Calu3 (cell line): ENCODE data around the gene ZRSR2. TPM values are rescaled to one million over a fixed set of nuclear protein-coding genes. Genes with fewer than 3 reads are reported as not detected.

Experiments used
- BruUV-seq: library from RNA; stranded (reverse); fragments of 400-500 nt; replicated peaks from 2 replicates; lab custom pipeline; 2021; lab: Mats Ljungman, UMichigan
- CTCF ChIA-PET: fragments of 300-600 bp; sonication (Branson Sonifier 250); formaldehyde crosslinking; loops from one replicate; lab custom pipeline; 2022; ENCODE audit warnings: antibody characterized with exemption; lab: Charles Lee
- DNase-seq: peaks from one replicate; pipeline ENCODE4 v3.0.0; 2022
- H3K27ac Mint-ChIP-seq: one replicate; pipeline ENCODE4 v1.8.0; 2022; ENCODE audit warnings: mixed read lengths; ENCODE audit not compliant: unreplicated experiment
- H3K27me3 Mint-ChIP-seq: one replicate; pipeline ENCODE4 v1.8.0; 2022; ENCODE audit warnings: mixed read lengths; ENCODE audit not compliant: unreplicated experiment
- H3K36me3 Mint-ChIP-seq: one replicate; pipeline ENCODE4 v1.8.0; 2022; ENCODE audit warnings: mild to moderate bottlenecking, moderate library complexity, mixed read lengths; ENCODE audit not compliant: insufficient read depth, unreplicated experiment
- H3K4me1 Mint-ChIP-seq: one replicate; pipeline ENCODE4 v1.8.0; 2022; ENCODE audit warnings: mild to moderate bottlenecking, low read depth, mixed read lengths; ENCODE audit not compliant: unreplicated experiment
- H3K4me3 Mint-ChIP-seq: one replicate; pipeline ENCODE4 v1.8.0; 2022; ENCODE audit warnings: mild to moderate bottlenecking, low read depth, moderate library complexity, mixed read lengths; ENCODE audit not compliant: unreplicated experiment
- H3K9me3 Mint-ChIP-seq: one replicate; pipeline ENCODE4 v1.8.0; 2022; ENCODE audit warnings: low read depth, mixed read lengths; ENCODE audit not compliant: unreplicated experiment
- CTCF ChIP-seq: fragments of 200-600 bp; IDR thresholded peaks from one replicate; pipeline ENCODE4 v1.8.0; 2022; ENCODE audit warnings: antibody characterized with exemption; ENCODE audit not compliant: unreplicated experiment
- intact Hi-C: fragments of 100-400 bp; cut with micrococcal nuclease; formaldehyde crosslinking; loops from one replicate; pipeline ENCODE4 v1.10.0; 2022; ENCODE audit not compliant: unreplicated experiment
- total RNA-seq: library from RNA; stranded (reverse); gene quantifications from 2 replicates; pipeline ENCODE4 v1.2.3, GENCODE V29; 2022

The ZRSR2 gene
- total RNA-seq, 1 experiment from 2014 or later = 16.4 TPM

DNA sequence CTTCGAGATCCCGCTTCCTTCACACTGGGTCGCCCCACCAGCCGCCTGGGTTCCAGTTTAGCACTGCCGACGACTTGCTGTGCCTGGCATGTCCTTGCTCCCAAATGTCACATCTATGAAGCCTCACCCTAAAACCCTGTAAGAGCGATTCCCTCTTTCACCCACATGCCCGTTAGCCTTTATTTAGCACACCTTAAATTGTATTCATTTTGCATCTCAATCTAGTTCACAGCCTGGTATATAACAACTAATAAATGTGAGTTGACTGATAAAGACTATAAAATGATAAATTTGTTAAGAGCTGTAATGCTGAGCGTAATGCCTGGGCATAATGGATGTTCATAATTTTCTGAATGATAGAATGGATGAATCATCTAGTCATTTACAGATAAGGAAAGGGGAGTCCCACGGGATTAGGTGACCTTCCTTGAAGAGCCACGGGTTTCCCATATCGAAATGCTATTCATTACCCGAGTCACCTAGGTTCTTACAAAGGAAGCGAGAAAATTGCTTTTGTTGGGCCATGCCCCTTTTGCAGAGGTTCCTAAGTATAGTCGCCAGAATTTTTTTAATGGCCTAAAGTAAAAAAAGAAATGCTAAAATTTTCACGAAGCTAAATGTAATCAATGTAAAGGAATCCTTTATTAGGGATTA is 65.4 kb downstream of the ZRSR2 start:
- CTCF ChIA-PET = interaction anchor here (1.1 kb wide), 1 partner anchor 18 kb away, joined by 9 read pairs; no protein-coding TSS in a partner anchor
- TSS peak; percentile 78 for BruUV-seq
- no peak for DNase-seq
- TF ChIP-seq CTCF = no peak
- H3K27ac Mint-ChIP-seq = peak overlapping the region; percentile 94
- peaks cover 18% of the 10 kb centered on the region for H3K4me1 Mint-ChIP-seq
- H3K36me3 Mint-ChIP-seq = peaks cover 37% of the 10 kb centered on the region
- H3K9me3 Mint-ChIP-seq = no peaks in the 10 kb centered on the region
- intact Hi-C loops = loop anchor here (2.0 kb wide), 1 partner anchor 17 kb away; no protein-coding TSS in a partner anchor
- H3K4me3 Mint-ChIP-seq = peak overlapping the region; percentile 94
- H3K27me3 Mint-ChIP-seq = no peaks in the 10 kb centered on the region

DNA sequence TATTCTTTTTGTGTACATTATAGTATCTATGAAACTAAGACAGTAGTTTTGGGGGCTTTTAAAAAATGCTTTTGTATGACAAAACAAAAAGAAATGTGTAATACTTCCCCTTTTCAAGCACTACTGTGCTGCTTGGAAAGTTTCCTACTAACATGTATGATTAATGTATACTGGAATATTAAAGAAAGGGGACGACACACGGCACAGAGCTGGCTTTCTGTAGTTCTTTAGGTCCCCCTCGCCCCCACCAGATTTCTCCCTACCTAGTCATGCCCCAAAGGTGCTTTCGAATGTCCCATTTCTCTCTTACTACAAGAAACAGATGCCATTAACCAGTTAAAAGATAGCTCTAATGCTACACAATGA is 65.9 kb downstream of the ZRSR2 start:
- Mint-ChIP-seq H3K27ac (peak overlapping the region; percentile 89), H3K36me3 (peaks cover 32% of the 10 kb centered on the region), H3K4me3 (peak overlapping the region; percentile 94), H3K4me1 (peaks cover 13% of the 10 kb centered on the region), H3K9me3 (no peaks in the 10 kb centered on the region), H3K27me3 (no peaks in the 10 kb centered on the region)
- no peak for DNase-seq
- no peak for TF ChIP-seq CTCF
- CTCF ChIA-PET = no interaction called here
- BruUV-seq = no TSS peak
- intact Hi-C loops = no loop called here

GRCh38 chrX:15856636-15857035 is 66.4 kb downstream of the ZRSR2 start:
- Mint-ChIP-seq H3K4me1 (peaks cover 9% of the 10 kb centered on the region), H3K27ac (peak overlapping the region; percentile 89), H3K36me3 (peaks cover 28% of the 10 kb centered on the region), H3K9me3 (no peaks in the 10 kb centered on the region), H3K4me3 (peak overlapping the region; percentile 94), H3K27me3 (no peaks in the 10 kb centered on the region)
- TF ChIP-seq CTCF = no peak
- intact Hi-C loops = no loop called here
- BruUV-seq = no TSS peak
- CTCF ChIA-PET = no interaction called here
- no peak for DNase-seq

GRCh38 chrX:15858051-15858450 is 67.8 kb downstream of the ZRSR2 start:
- CTCF ChIA-PET = no interaction called here
- H3K27ac Mint-ChIP-seq = no peak overlapping the region

More at GRCh38 chrX:15858051-15858450, 67.8 kb downstream of the ZRSR2 start:
- BruUV-seq = no TSS peak
- Mint-ChIP-seq H3K27me3 (no peaks in the 10 kb centered on the region), H3K4me1 (no peaks in the 10 kb centered on the region), H3K4me3 (no peak overlapping the region), H3K36me3 (peaks cover 26% of the 10 kb centered on the region), H3K9me3 (no peaks in the 10 kb centered on the region)
- DNase-seq = no peak
- no peak for TF ChIP-seq CTCF
- intact Hi-C loops = no loop called here
